Activated CD4-positive, alpha-beta T cell treated with anti-CD3 and anti-CD28 coated beads for 24 hours (primary cell): ENCODE measurements around the gene LRRC56.

Experiments used
- DNase-seq, 2 donors: peaks; one replicate each; pipeline ENCODE4 v3.0.0-alpha.2; 2020; ENCODE audit warnings: low read depth in 2 of 2

LRRC56 gene

DNA sequence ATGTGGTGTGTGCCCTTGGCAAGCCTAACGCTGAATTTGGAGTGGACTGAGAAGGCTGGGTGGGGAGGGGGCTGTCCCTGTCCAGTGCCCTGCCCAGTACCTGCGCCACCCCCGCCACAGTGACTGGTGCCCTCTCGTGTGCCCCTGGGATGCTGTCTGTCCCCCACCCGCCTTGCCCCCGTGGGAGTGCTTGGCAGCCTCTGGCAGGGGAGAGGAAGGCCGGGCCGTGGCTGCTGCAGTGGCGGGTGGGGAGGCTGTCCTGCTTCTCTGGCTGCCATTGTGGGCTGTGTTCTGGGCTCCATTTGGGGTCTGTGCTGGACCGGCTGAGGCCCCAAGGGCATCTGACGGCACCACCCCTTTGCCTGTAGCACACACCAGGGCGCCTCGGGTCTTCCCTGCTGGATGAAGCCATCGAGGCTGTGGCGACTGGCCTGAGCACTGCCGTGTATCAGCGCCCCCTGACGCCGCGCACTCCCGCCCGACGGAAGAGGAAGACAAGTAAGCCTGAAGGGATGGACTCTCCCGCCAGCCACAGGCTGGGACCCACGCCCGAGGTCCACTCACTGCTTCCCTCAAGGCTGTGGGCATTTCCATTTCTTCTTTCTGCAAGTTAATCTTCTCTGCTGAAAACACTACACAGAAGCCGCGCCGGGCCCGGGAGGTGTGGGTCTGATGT, 60.8 kb downstream of the LRRC56 start:
- DNase-seq: no peak

DNA sequence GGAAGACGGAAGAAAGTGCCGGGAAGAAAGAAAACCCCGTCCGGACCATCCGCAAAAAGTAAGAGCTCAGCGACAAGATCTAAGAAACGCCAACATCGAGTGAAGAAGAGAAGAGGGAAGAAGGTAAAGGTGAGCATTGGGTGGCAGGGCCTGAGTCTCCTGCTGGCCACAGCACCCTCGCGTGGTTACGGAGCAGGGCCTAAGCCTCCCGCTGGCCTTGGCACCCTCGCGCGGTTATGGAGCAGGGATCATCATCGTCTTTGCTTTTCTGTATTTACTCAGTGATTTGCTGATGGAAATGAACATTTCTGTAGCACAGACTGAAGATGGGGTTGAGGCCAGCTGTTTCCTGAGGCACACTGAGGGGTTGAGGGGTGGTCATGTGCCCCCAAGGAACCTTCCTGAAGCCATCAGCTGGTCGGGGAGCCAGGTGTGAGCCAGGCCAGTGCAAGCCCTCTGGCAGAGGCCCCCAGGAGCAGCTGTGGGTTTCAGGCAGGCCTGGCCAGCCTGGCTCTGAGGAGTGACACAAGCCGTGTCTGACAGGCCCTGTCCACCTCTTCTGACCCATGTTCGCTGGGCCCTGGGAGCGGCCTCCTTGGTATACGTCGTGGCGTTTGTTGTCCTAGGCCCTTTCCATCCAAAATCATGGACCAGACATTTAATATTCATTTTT, 64.4 kb downstream of the LRRC56 start:
- DNase-seq: no peak

DNA sequence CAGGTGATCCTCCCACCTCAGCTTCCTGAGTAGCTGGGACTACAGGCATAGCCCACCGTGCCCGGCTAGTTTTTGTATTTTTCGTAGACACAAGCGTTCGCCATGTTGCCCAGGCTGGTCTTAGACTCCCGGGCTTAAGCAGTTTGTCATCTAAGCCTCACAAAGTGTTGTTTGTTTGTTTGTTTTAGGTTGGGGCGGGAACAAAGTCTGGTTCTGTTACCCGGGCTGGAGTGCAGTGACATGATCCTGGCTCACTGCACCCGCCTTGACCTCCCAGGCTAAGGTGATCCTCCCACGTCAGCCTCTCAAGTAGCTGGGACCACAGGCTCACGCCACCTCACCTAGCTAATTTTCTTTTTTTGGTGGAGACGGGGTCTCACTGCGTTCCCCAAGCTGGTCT, 65.8 kb downstream of the LRRC56 start:
- no peak for DNase-seq
